ENCODE results near the gene HLA-G.
"Not testable (repeated sequence)": the region's sequence is repeated elsewhere in the genome, so short reads cannot be mapped to it uniquely, and the experiment has no call there.

The HLA-G gene

DNA sequence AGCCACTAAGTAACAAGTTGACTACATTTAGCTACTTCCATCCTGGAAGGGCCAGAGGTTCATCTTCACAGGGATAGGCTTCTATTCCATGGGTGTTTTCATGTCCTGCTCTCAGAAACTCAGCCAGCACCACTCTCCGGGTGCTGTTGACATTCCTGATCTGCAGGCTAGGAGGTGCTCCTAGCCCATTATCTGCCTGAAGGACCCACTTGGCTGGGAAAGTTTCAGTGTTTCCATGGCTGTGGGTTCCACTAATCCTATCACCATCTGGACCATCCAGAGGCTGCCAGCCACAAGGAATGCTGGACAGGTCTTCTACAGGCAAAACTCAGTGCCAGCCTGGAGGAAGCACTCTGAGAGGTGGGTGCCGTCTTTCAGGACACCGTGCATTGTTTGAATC is 45.2 kb downstream of the HLA-G start:
- DNase-seq (ENCODE audit: low read depth), result no peak

DNA sequence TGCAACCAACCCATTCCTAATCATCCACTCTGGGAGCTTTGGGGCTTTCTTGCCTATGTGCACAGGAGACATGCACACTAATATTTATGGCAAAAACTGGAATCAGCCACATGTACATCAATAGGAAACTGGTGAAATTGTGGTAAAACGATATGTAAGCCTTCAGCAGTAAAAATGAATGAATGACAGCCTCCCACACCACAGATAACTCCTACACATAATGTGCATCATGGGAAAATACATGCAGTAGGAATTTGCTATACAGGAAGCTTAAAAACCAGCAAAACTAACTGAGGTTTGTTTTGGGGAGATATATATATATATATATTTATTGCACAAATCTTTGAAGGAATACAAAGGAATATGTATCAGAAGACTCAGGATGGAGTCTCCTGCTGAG is 47.6 kb downstream of the HLA-G start:
- no peak for DNase-seq (ENCODE audit: low read depth)

DNA sequence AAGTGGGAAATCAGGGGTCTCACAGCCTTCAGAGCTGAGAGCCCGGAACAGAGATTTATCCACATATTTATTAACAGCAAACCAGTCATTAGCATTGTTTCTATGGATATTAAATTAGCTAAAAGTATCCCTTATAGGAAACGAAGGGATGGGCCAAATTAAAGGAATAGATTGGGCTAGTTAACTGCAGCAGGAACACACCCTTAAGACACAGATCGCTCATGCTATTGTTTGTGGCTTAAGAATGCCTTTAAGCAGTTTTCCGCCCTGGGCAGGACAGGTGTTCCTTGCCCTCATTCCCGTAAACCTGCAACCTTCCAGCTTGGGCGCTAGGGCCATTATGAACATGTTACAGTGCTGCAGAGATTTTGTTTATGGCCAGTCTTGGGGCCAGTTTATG is 48.1 kb downstream of the HLA-G start:
- not testable (repeated sequence) for DNase-seq (ENCODE audit: low read depth)

Data from activated T-cell treated with anti-CD3 and anti-CD28 coated beads for 24 hours (primary cell).